H1 (cell line): Measurements from ENCODE around the gene SH3PXD2B.

Experiments used
- EP300 ChIP-seq, 2 experiments: IDR thresholded peaks; 1 replicate in 1 of 2; 2 replicates in 1 of 2; pipeline ENCODE4 v1.6.1; 2011 to 2012; ENCODE audit warnings: low read depth in 2 of 2, low read length in 2 of 2, mild to moderate bottlenecking in 2 of 2, borderline replicate concordance in 1 of 2, inconsistent platforms in 1 of 2, moderate library complexity in 1 of 2
- JUND ChIP-seq: IDR thresholded peaks from 2 replicates; pipeline ENCODE4 v1.6.1; 2011; ENCODE audit warnings: mild to moderate bottlenecking, improper control_type of control experiment, low read length
- KDM5A ChIP-seq: fragments of 200-600 bp; IDR thresholded peaks from 2 replicates; pipeline ENCODE4 v1.7.1; 2012; ENCODE audit warnings: mild to moderate bottlenecking, low read length, inconsistent platforms, mixed read lengths
- MAFK ChIP-seq: IDR thresholded peaks from 2 replicates; pipeline ENCODE4 v1.6.1; 2012; ENCODE audit warnings: low read depth, mild to moderate bottlenecking, improper control_type of control experiment, low read length
- POLR2AphosphoS5 ChIP-seq: IDR thresholded peaks from 2 replicates; pipeline ENCODE4 v1.6.1; 2011; ENCODE audit warnings: low read depth, low read length
- RFX5 ChIP-seq: IDR thresholded peaks from 2 replicates; pipeline ENCODE4 v1.6.1; 2011; ENCODE audit warnings: low read depth, low read length, improper control_type of control experiment, borderline replicate concordance
- TBP ChIP-seq: IDR thresholded peaks from 2 replicates; pipeline ENCODE4 v1.6.1; 2011; ENCODE audit warnings: low read depth, low read length, improper control_type of control experiment
- TEAD4 ChIP-seq: IDR thresholded peaks from 2 replicates; pipeline ENCODE4 v1.6.1; 2012; ENCODE audit warnings: low read depth, low read length, inconsistent platforms, mixed read lengths
- ZNF274 ChIP-seq: IDR thresholded peaks from 2 replicates; pipeline ENCODE4 v1.7.0; 2012; ENCODE audit warnings: low read length, borderline replicate concordance; ENCODE audit errors: extremely low read depth
- TF ChIP-seq, protein P1 (sequence below): fragments of 300-600 bp; sonication (generic); IDR thresholded peaks from 2 replicates; pipeline ENCODE4 v1.7.1; 2012; ENCODE audit warnings: low read length, moderate library complexity, mild to moderate bottlenecking, inconsistent platforms; ENCODE audit not compliant: insufficient replicate concordance
- TF ChIP-seq, protein P2 (sequence below), 3 experiments: IDR thresholded peaks; 1 replicate in 2 of 3; 2 replicates in 1 of 3; pipeline versions ENCODE4 v1.5.1 to v1.6.1; 2011; ENCODE audit warnings: low read length in 3 of 3, mild to moderate bottlenecking in 3 of 3, inconsistent platforms in 2 of 3, low read depth in 1 of 3, moderate library complexity in 1 of 3; ENCODE audit not compliant: insufficient read depth in 1 of 3; ENCODE audit errors: control extremely low read depth in 1 of 3
- TF ChIP-seq, protein P3 (sequence below): IDR thresholded peaks from 2 replicates; pipeline ENCODE4 v1.6.1; 2012; ENCODE audit warnings: inconsistent platforms

DNA sequence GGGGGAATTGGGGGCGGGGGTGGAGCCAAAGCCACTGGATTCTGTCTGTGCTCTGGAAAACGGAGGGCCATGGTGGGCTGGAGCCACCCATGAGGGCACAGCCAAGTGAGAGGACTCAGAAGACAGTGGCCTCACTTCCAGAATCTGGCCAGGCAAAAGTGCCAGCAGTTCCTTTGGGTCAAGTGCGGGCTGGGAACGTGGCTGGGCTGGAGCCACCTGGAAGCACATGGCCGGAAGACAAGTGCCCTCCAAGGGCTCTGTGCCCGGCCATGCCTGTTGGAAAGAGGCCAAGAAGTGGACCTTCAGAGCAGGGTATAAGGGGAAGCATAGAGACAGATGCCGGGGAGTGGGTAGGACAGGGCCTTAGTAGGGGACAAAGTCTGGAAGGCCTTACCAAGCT lies 11.7 kb upstream of the SH3PXD2B start:
- TF ChIP-seq, protein P1, sequence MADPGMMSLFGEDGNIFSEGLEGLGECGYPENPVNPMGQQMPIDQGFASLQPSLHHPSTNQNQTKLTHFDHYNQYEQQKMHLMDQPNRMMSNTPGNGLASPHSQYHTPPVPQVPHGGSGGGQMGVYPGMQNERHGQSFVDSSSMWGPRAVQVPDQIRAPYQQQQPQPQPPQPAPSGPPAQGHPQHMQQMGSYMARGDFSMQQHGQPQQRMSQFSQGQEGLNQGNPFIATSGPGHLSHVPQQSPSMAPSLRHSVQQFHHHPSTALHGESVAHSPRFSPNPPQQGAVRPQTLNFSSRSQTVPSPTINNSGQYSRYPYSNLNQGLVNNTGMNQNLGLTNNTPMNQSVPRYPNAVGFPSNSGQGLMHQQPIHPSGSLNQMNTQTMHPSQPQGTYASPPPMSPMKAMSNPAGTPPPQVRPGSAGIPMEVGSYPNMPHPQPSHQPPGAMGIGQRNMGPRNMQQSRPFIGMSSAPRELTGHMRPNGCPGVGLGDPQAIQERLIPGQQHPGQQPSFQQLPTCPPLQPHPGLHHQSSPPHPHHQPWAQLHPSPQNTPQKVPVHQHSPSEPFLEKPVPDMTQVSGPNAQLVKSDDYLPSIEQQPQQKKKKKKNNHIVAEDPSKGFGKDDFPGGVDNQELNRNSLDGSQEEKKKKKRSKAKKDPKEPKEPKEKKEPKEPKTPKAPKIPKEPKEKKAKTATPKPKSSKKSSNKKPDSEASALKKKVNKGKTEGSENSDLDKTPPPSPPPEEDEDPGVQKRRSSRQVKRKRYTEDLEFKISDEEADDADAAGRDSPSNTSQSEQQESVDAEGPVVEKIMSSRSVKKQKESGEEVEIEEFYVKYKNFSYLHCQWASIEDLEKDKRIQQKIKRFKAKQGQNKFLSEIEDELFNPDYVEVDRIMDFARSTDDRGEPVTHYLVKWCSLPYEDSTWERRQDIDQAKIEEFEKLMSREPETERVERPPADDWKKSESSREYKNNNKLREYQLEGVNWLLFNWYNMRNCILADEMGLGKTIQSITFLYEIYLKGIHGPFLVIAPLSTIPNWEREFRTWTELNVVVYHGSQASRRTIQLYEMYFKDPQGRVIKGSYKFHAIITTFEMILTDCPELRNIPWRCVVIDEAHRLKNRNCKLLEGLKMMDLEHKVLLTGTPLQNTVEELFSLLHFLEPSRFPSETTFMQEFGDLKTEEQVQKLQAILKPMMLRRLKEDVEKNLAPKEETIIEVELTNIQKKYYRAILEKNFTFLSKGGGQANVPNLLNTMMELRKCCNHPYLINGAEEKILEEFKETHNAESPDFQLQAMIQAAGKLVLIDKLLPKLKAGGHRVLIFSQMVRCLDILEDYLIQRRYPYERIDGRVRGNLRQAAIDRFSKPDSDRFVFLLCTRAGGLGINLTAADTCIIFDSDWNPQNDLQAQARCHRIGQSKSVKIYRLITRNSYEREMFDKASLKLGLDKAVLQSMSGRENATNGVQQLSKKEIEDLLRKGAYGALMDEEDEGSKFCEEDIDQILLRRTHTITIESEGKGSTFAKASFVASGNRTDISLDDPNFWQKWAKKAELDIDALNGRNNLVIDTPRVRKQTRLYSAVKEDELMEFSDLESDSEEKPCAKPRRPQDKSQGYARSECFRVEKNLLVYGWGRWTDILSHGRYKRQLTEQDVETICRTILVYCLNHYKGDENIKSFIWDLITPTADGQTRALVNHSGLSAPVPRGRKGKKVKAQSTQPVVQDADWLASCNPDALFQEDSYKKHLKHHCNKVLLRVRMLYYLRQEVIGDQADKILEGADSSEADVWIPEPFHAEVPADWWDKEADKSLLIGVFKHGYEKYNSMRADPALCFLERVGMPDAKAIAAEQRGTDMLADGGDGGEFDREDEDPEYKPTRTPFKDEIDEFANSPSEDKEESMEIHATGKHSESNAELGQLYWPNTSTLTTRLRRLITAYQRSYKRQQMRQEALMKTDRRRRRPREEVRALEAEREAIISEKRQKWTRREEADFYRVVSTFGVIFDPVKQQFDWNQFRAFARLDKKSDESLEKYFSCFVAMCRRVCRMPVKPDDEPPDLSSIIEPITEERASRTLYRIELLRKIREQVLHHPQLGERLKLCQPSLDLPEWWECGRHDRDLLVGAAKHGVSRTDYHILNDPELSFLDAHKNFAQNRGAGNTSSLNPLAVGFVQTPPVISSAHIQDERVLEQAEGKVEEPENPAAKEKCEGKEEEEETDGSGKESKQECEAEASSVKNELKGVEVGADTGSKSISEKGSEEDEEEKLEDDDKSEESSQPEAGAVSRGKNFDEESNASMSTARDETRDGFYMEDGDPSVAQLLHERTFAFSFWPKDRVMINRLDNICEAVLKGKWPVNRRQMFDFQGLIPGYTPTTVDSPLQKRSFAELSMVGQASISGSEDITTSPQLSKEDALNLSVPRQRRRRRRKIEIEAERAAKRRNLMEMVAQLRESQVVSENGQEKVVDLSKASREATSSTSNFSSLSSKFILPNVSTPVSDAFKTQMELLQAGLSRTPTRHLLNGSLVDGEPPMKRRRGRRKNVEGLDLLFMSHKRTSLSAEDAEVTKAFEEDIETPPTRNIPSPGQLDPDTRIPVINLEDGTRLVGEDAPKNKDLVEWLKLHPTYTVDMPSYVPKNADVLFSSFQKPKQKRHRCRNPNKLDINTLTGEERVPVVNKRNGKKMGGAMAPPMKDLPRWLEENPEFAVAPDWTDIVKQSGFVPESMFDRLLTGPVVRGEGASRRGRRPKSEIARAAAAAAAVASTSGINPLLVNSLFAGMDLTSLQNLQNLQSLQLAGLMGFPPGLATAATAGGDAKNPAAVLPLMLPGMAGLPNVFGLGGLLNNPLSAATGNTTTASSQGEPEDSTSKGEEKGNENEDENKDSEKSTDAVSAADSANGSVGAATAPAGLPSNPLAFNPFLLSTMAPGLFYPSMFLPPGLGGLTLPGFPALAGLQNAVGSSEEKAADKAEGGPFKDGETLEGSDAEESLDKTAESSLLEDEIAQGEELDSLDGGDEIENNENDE, result no peak
- TF ChIP-seq TBP, result no peak
- no peak for TF ChIP-seq EP300 (IDR thresholded peaks at IDR 0.05; ENCODE audit: borderline replicate concordance in 1 of 2, low read depth in 2 of 2, low read length in 2 of 2)
- TF ChIP-seq, protein P2, sequence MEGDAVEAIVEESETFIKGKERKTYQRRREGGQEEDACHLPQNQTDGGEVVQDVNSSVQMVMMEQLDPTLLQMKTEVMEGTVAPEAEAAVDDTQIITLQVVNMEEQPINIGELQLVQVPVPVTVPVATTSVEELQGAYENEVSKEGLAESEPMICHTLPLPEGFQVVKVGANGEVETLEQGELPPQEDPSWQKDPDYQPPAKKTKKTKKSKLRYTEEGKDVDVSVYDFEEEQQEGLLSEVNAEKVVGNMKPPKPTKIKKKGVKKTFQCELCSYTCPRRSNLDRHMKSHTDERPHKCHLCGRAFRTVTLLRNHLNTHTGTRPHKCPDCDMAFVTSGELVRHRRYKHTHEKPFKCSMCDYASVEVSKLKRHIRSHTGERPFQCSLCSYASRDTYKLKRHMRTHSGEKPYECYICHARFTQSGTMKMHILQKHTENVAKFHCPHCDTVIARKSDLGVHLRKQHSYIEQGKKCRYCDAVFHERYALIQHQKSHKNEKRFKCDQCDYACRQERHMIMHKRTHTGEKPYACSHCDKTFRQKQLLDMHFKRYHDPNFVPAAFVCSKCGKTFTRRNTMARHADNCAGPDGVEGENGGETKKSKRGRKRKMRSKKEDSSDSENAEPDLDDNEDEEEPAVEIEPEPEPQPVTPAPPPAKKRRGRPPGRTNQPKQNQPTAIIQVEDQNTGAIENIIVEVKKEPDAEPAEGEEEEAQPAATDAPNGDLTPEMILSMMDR (IDR thresholded peaks at IDR 0.05; ENCODE audit: control extremely low read depth in 1 of 3, insufficient read depth in 1 of 3, low read depth in 1 of 3, low read length in 3 of 3), result no peak
- TF ChIP-seq POLR2AphosphoS5, result no peak
- no peak for TF ChIP-seq JUND
- no peak for TF ChIP-seq ZNF274
- TF ChIP-seq, protein P3, sequence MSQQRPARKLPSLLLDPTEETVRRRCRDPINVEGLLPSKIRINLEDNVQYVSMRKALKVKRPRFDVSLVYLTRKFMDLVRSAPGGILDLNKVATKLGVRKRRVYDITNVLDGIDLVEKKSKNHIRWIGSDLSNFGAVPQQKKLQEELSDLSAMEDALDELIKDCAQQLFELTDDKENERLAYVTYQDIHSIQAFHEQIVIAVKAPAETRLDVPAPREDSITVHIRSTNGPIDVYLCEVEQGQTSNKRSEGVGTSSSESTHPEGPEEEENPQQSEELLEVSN, result no peak
- TF ChIP-seq MAFK, result no peak
- no peak for TF ChIP-seq TEAD4
- no peak for TF ChIP-seq KDM5A
- TF ChIP-seq RFX5, result no peak
